SK-N-SH (cell line): ENCODE data around the gene PBX4.

ENCODE experiments used
- CTCF ChIP-seq: fragments of 200-600 bp; sonication (generic); IDR thresholded peaks from 2 replicates; pipeline ENCODE4 v1.6.1; 2017; ENCODE audit warnings: antibody characterized with exemption, mild to moderate bottlenecking, moderate library complexity
- EZH2phosphoT487 ChIP-seq: fragments of 200-600 bp; sonication (generic); IDR thresholded peaks from 2 replicates; pipeline ENCODE4 v1.6.1; 2017; ENCODE audit warnings: low read depth, mixed run types, mild to moderate bottlenecking, antibody characterized with exemption, moderate library complexity, borderline replicate concordance
- JUND ChIP-seq: IDR thresholded peaks from 2 replicates; pipeline ENCODE4 v1.4.0; 2012
- POLR2AphosphoS5 ChIP-seq: IDR thresholded peaks from 2 replicates; pipeline ENCODE4 v1.6.1; 2012; ENCODE audit warnings: low read depth, low read length
- SMC3 ChIP-seq: IDR thresholded peaks from 2 replicates; pipeline ENCODE4 v1.6.1; 2012; ENCODE audit warnings: low read depth, low read length, improper control_type of control experiment
- TAF1 ChIP-seq: IDR thresholded peaks from 2 replicates; pipeline ENCODE4 v1.6.1; 2012; ENCODE audit warnings: low read depth, mild to moderate bottlenecking, low read length, moderate library complexity, borderline replicate concordance
- YY1 ChIP-seq: IDR thresholded peaks from 2 replicates; pipeline ENCODE4 v1.4.0; 2012; ENCODE audit warnings: low read depth, mild to moderate bottlenecking
- TF ChIP-seq, protein P1 (sequence below): IDR thresholded peaks from 2 replicates; pipeline ENCODE4; 2012

DNA sequence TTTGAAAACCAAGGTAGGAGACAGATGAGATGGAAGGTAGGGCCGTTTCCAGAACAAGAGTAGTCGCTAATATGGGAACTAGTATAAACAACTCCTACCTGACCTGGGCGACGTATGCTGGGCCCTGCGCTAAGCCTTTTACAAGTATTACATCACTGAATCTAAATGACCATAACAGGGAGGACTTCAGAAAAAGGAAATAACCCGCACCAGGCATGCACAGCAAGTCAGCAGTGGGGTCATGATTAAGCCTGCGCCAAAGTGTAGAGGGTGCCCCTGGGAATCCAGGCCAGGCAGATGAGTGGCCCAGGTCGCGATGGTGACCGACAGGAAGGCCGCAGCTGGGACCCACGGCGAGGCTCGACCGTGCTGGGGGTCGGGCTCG, 44.4 kb upstream of the PBX4 start:
- TF ChIP-seq JUND (no peak), SMC3 (no peak), TAF1 (no peak), CTCF (no peak), EZH2phosphoT487 (no peak), POLR2AphosphoS5 (no peak), YY1 (no peak)
- TF ChIP-seq, protein P1, sequence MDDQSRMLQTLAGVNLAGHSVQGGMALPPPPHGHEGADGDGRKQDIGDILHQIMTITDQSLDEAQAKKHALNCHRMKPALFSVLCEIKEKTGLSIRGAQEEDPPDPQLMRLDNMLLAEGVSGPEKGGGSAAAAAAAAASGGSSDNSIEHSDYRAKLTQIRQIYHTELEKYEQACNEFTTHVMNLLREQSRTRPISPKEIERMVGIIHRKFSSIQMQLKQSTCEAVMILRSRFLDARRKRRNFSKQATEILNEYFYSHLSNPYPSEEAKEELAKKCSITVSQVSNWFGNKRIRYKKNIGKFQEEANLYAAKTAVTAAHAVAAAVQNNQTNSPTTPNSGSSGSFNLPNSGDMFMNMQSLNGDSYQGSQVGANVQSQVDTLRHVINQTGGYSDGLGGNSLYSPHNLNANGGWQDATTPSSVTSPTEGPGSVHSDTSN = no peak
